Activated CD4-positive, alpha-beta T cell treated with anti-CD3 and anti-CD28 coated beads, Interleukin-2, amount 50 U/mL, for 24 hours (primary cell): ENCODE results near the gene CYP2C9.
"Not testable (repeated sequence)": the region's sequence is repeated elsewhere in the genome, so short reads cannot be mapped to it uniquely, and the experiment has no call there.

ENCODE experiments used
- DNase-seq, 2 donors: peaks; one replicate each; pipeline ENCODE4 v3.0.0-alpha.2; 2020; ENCODE audit warnings: low read depth in 1 of 2, low spot score in 1 of 2

The CYP2C9 gene

GRCh38 chr10:94938383-94938782 is at the start of gene CYP2C9:
TSS of gene CYP2C9 (plus strand) at chr10:94938658. CDS start at chr10:94938683, 25 bp downstream.
- DNase-seq = no peak

GRCh38 chr10:94889123-94889522 is 49.3 kb upstream of the CYP2C9 start:
- DNase-seq = no peak

- no peak for DNase-seq
Observed at GRCh38 chr10:94890264-94891022, 48.0 kb upstream of the CYP2C9 start.

- not testable (repeated sequence) for DNase-seq
Observed at GRCh38 chr10:94898414-94898813, 40.0 kb upstream of the CYP2C9 start.

- DNase-seq = no peak
Observed at GRCh38 chr10:94902080-94902479, 36.4 kb upstream of the CYP2C9 start.

- DNase-seq = no peak
Observed at GRCh38 chr10:94902570-94902969, 35.9 kb upstream of the CYP2C9 start.

GRCh38 chr10:94904506-94905148 is 33.8 kb upstream of the CYP2C9 start:
- not testable (repeated sequence) for DNase-seq

GRCh38 chr10:94916423-94916822 is 22.0 kb upstream of the CYP2C9 start:
- DNase-seq = no peak

GRCh38 chr10:94936721-94937120 is 1.7 kb upstream of the CYP2C9 start:
- no peak for DNase-seq

GRCh38 chr10:94943432-94944103 is 5.1 kb downstream of the CYP2C9 start:
- DNase-seq = not testable (repeated sequence)

GRCh38 chr10:94946181-94946580 is 7.7 kb downstream of the CYP2C9 start:
- not testable (repeated sequence) for DNase-seq

- DNase-seq = no peak
Observed at GRCh38 chr10:94963901-94964300, 25.4 kb downstream of the CYP2C9 start.

- no peak for DNase-seq
Observed at GRCh38 chr10:94983555-94983954, 45.1 kb downstream of the CYP2C9 start.

- DNase-seq = no peak
Observed at GRCh38 chr10:94989192-94989591, 50.7 kb downstream of the CYP2C9 start.

- DNase-seq = no peak
Observed at GRCh38 chr10:94991243-94991888, 52.9 kb downstream of the CYP2C9 start.

- DNase-seq = no peak
Observed at GRCh38 chr10:94992811-94993210, 54.4 kb downstream of the CYP2C9 start.

GRCh38 chr10:94997741-94998174 is 59.3 kb downstream of the CYP2C9 start:
- no peak for DNase-seq

- DNase-seq = no peak
Observed at GRCh38 chr10:95026461-95026860, 88.0 kb downstream of the CYP2C9 start.

- DNase-seq = no peak
Observed at GRCh38 chr10:95031656-95032055, 93.2 kb downstream of the CYP2C9 start.

GRCh38 chr10:95034401-95034800 is 95.9 kb downstream of the CYP2C9 start:
- DNase-seq = no peak
